KMS-11 (cell line): ENCODE results near the gene XKR3.

Source experiments
- H2AFZ ChIP-seq: fragments of 200-600 bp; sonication (generic); 2 replicates; pipeline ENCODE4 v1.6.1; 2016; ENCODE audit warnings: antibody characterized with exemption, mixed run types, low read depth
- H3K27ac ChIP-seq: fragments of 200-600 bp; sonication (generic); 2 replicates; pipeline ENCODE4 v1.6.1; 2016; ENCODE audit warnings: mild to moderate bottlenecking, mixed run types
- H3K27me3 ChIP-seq: fragments of 200-600 bp; sonication (generic); 2 replicates; pipeline ENCODE4 v1.6.1; 2017; ENCODE audit warnings: mild to moderate bottlenecking, low read depth, mixed run types, moderate library complexity; ENCODE audit not compliant: insufficient read depth
- H3K36me3 ChIP-seq: fragments of 200-600 bp; sonication (generic); 2 replicates; pipeline ENCODE4 v1.6.1; 2017; ENCODE audit warnings: mild to moderate bottlenecking, mixed run types; ENCODE audit not compliant: insufficient read depth
- H3K4me1 ChIP-seq: fragments of 200-600 bp; sonication (generic); 2 replicates; pipeline ENCODE4 v1.6.1; 2016; ENCODE audit warnings: mild to moderate bottlenecking, low read depth, mixed run types; ENCODE audit not compliant: poor library complexity, severe bottlenecking
- H3K4me2 ChIP-seq: fragments of 200-600 bp; sonication (generic); 2 replicates; pipeline ENCODE4 v1.7.0; 2016; ENCODE audit warnings: mild to moderate bottlenecking, mixed run types
- H3K4me3 ChIP-seq: fragments of 200-600 bp; sonication (generic); IDR thresholded peaks from 2 replicates; pipeline ENCODE4 v1.6.1; 2017; ENCODE audit warnings: low read depth, low read length, mixed read lengths; ENCODE audit not compliant: insufficient read depth
- H3K79me2 ChIP-seq: fragments of 200-600 bp; sonication (generic); 2 replicates; pipeline ENCODE4 v1.6.1; 2016; ENCODE audit warnings: low read depth, mixed run types; ENCODE audit not compliant: insufficient read depth
- H3K9ac ChIP-seq: fragments of 200-600 bp; sonication (generic); 2 replicates; pipeline ENCODE4 v1.6.1; 2016; ENCODE audit warnings: mild to moderate bottlenecking, mixed run types
- H4K20me1 ChIP-seq: fragments of 200-600 bp; sonication (generic); 2 replicates; pipeline ENCODE4 v1.6.1; 2016; ENCODE audit warnings: mild to moderate bottlenecking, mixed run types; ENCODE audit not compliant: insufficient read depth
- TF ChIP-seq, protein P1 (sequence below): fragments of 200-600 bp; sonication (generic); conservative IDR thresholded peaks from 2 replicates; pipeline ENCODE4 v1.6.1; 2017; ENCODE audit warnings: low read depth, mild to moderate bottlenecking, antibody characterized with exemption, low read length, moderate library complexity, mixed read lengths

XKR3 gene

DNA sequence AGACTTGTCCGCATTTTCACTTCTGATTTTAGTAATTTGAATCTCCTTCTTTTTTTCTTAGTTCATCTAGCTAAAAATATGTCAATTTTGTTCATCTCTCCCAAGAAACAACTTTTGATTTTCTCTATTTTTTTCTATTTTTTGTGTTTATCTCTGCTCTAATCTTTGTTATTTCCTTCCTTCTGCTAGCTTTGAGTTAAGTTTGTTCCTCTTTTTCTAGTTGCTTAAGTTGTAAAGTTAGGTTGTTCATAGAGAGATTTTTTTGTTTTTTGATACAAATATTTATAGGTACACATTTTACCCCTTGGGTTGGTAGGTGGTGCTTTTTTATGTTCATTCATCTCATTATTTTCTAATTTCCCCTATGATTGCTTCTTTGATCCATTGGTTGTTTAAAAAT lies 22.1 kb upstream of the XKR3 start:
- no peaks in the 10 kb centered on the region for H3K79me2 ChIP-seq
- no peaks in the 10 kb centered on the region for H3K27me3 ChIP-seq
- H3K9ac ChIP-seq = no peak overlapping the region
- H3K4me1 ChIP-seq = no peaks in the 10 kb centered on the region
- H3K4me3 ChIP-seq = no peak overlapping the region
- TF ChIP-seq, protein P1, sequence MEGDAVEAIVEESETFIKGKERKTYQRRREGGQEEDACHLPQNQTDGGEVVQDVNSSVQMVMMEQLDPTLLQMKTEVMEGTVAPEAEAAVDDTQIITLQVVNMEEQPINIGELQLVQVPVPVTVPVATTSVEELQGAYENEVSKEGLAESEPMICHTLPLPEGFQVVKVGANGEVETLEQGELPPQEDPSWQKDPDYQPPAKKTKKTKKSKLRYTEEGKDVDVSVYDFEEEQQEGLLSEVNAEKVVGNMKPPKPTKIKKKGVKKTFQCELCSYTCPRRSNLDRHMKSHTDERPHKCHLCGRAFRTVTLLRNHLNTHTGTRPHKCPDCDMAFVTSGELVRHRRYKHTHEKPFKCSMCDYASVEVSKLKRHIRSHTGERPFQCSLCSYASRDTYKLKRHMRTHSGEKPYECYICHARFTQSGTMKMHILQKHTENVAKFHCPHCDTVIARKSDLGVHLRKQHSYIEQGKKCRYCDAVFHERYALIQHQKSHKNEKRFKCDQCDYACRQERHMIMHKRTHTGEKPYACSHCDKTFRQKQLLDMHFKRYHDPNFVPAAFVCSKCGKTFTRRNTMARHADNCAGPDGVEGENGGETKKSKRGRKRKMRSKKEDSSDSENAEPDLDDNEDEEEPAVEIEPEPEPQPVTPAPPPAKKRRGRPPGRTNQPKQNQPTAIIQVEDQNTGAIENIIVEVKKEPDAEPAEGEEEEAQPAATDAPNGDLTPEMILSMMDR = no peak
- H4K20me1 ChIP-seq = no peaks in the 10 kb centered on the region
- H2AFZ ChIP-seq = no peak overlapping the region
- no peak overlapping the region for H3K4me2 ChIP-seq
- no peak overlapping the region for H3K27ac ChIP-seq
- H3K36me3 ChIP-seq = no peaks in the 10 kb centered on the region

DNA sequence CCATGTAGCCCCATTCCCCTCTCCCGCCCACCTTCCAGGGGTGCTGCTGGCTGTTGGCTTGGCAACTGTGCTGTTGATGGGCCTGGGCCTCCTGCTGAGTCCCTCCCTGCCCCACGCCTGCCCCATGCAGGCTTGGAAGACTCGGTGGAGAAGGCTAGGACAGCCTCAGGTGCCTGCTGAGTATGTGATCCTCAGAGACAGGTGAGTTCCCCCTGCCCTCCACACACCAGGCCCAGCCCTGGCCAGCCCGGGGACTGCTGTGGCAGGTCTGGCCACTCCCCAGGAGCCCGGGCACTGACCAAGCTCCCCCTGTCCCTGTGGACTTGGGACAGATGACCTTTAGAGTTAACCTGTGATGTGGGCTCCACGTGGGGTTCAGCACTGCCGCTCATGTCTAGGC lies 20.7 kb upstream of the XKR3 start:
- Histone ChIP-seq H3K9ac (no peak overlapping the region), H3K79me2 (no peaks in the 10 kb centered on the region), H3K4me2 (no peak overlapping the region), H3K27me3 (no peaks in the 10 kb centered on the region), H3K4me1 (no peaks in the 10 kb centered on the region), H2AFZ (no peak overlapping the region), H4K20me1 (no peaks in the 10 kb centered on the region), H3K27ac (no peak overlapping the region), H3K36me3 (no peaks in the 10 kb centered on the region), H3K4me3 (no peak overlapping the region)
- TF ChIP-seq, protein P1 = no peak

DNA sequence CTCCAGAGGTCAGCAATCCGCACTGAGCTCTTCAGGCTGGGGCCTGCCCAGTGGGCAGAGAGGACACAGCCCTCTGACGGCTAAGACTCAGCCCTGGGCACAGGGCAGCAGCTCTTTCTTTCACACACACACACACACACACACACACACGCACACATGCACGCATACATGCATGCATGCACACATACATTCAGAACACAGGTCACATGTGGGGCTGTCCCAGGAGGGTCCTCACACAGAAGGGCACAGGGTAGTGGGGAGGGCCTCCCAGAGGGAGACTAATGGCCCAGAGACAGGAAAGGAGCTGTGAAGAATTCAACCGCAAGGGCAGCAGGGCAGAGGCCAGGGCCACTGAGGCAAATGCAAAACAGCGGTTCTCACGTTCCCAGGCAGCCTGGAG lies 20.3 kb upstream of the XKR3 start:
- no peaks in the 10 kb centered on the region for H3K4me1 ChIP-seq
- no peaks in the 10 kb centered on the region for H3K36me3 ChIP-seq
- no peak overlapping the region for H3K27ac ChIP-seq
- H3K9ac ChIP-seq = no peak overlapping the region
- H2AFZ ChIP-seq = no peak overlapping the region
- H3K27me3 ChIP-seq = no peaks in the 10 kb centered on the region
- no peaks in the 10 kb centered on the region for H3K79me2 ChIP-seq
- H4K20me1 ChIP-seq = no peaks in the 10 kb centered on the region
- TF ChIP-seq, protein P1 = no peak
- no peak overlapping the region for H3K4me3 ChIP-seq
- no peak overlapping the region for H3K4me2 ChIP-seq

DNA sequence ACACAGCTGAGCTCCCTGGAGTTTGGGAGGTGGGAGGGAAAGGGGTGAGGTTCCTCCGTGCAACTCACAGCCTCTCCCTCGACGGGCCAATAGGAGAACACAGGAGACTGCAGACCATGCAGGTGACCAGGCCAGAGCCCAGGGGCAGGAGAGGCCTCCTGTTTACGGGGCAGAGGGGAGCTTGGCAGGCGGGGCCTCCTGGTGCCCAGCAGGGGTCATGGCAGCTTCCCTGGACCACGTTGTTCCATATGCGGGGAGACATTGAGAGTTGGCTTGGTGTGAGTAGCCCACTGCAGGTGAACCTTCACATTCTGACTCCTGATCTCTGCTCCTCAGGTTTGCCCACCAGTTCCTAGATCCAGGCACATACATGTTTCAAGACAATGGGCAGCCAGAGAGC lies 19.3 kb upstream of the XKR3 start:
- no peaks in the 10 kb centered on the region for H3K4me1 ChIP-seq
- H3K27me3 ChIP-seq = no peaks in the 10 kb centered on the region
- no peaks in the 10 kb centered on the region for H3K79me2 ChIP-seq
- H3K4me3 ChIP-seq = no peak overlapping the region
- H2AFZ ChIP-seq = no peak overlapping the region
- H3K36me3 ChIP-seq = no peaks in the 10 kb centered on the region
- TF ChIP-seq, protein P1 = no peak
- H3K4me2 ChIP-seq = no peak overlapping the region
- H3K27ac ChIP-seq = no peak overlapping the region
- no peaks in the 10 kb centered on the region for H4K20me1 ChIP-seq
- H3K9ac ChIP-seq = no peak overlapping the region

DNA sequence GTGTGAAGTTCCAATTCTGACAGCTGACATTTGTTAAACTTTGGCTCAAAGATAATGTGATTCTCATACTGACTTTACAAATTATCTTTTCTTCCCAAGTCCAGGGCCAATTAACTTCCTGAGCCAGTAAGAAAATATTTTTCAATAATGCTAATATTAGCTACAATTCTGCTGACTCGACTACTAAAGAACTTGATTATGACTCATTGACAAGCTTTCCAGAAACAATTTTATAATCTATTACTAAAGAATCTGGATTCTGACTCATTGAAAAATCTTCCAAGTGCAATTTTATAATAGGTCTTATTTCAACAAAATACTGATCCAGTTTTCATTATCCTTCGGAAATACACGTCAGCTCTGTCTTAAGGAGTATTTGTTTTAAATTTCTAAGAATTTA lies 12.9 kb upstream of the XKR3 start:
- Histone ChIP-seq H3K36me3 (no peaks in the 10 kb centered on the region), H3K79me2 (no peaks in the 10 kb centered on the region), H3K27ac (no peak overlapping the region), H3K4me1 (no peaks in the 10 kb centered on the region), H3K4me2 (no peak overlapping the region), H4K20me1 (no peaks in the 10 kb centered on the region), H2AFZ (no peak overlapping the region), H3K27me3 (no peaks in the 10 kb centered on the region), H3K4me3 (no peak overlapping the region), H3K9ac (no peak overlapping the region)
- TF ChIP-seq, protein P1 = no peak
